ENCODE data around the gene RCOR2. TPM values are rescaled to one million over a fixed set of nuclear protein-coding genes. Genes with fewer than 3 reads are reported as not detected.

RCOR2 gene
- total and polyA plus RNA-seq, 2 of the 4 experiments (the other 2 are of a cell fraction), result 0.90 to 2.0 TPM

- H3K23ac ChIP-seq (ENCODE audit: low read depth, low read length), result no peak overlapping the region
- H3K9me3 ChIP-seq (ENCODE audit: control insufficient read depth, insufficient read depth, low read length), result no peaks in the 10 kb centered on the region
- H2BK20ac ChIP-seq (ENCODE audit: low read depth, low read length), result no peak overlapping the region
- H2AK9ac ChIP-seq (replicated peaks; ENCODE audit: low read depth, low read length, poor library complexity), result no peak overlapping the region
- H3K4me1 ChIP-seq (ENCODE audit: control insufficient read depth, insufficient read depth, low read length), result no peaks in the 10 kb centered on the region
- no peak overlapping the region for H2AFZ ChIP-seq (replicated peaks; ENCODE audit: low read length, poor library complexity)
- no TSS peak for BruUV-seq (replicated peaks)
- ATAC-seq (ENCODE audit: low read depth), result no peak
- H2BK15ac ChIP-seq (ENCODE audit: low read depth, low read length), result no peak overlapping the region
- dilution Hi-C loops (cut with HindIII; ENCODE audit: low sequenced_read_pairs, unreplicated experiment), result no loop called here
- H3K4ac ChIP-seq (ENCODE audit: low read depth, low read length), result no peak overlapping the region
- H3K9ac ChIP-seq (ENCODE audit: low read depth, low read length), result no peak overlapping the region
- in situ Hi-C loops (cut with MboI; ENCODE audit: low sequenced_read_pairs), result no loop called here
- no CpG with 5 or more reads among the region's 6 CpGs for WGBS, 2 experiments (ENCODE audit: extremely low coverage in 2 of 2, insufficient read length in 1 of 2)
- peaks cover 57% of the 10 kb centered on the region for H3K36me3 ChIP-seq (ENCODE audit: control insufficient read depth, insufficient read depth, low read length)
- no peak overlapping the region for H3K4me3 ChIP-seq (ENCODE audit: insufficient read depth, low read depth, low read length)
- no peak overlapping the region for H4K8ac ChIP-seq (ENCODE audit: low read depth in 2 of 2, low read length in 2 of 2)
- no peak for DNase-seq
- intact Hi-C loops (cut with micrococcal nuclease), result no loop called here
- POLR2A ChIA-PET (ENCODE audit: unreplicated experiment), result no interaction called here
- H4K20me1 ChIP-seq (ENCODE audit: insufficient read depth, low read length), result no peaks in the 10 kb centered on the region; the same call in none of the 2 replicates
- H4K5ac ChIP-seq (ENCODE audit: low read depth, low read length), result no peak overlapping the region
- no peaks in the 10 kb centered on the region for H3K27me3 ChIP-seq (ENCODE audit: control insufficient read depth, insufficient read depth, low read length)
- TF ChIP-seq USF2 (IDR thresholded peaks at IDR 0.05; ENCODE audit: low read depth, low read length), result no peak
- no peak for TF ChIP-seq CEBPB (IDR thresholded peaks at IDR 0.05; ENCODE audit: low read depth, low read length)
- TF ChIP-seq NFE2L2 (IDR thresholded peaks at IDR 0.05; ENCODE audit: low read depth, low read length), result no peak
- TF ChIP-seq SMC3 (IDR thresholded peaks at IDR 0.05; ENCODE audit: low read depth, low read length), result no peak
- no peak for TF ChIP-seq CTCF (conservative IDR thresholded peaks at IDR 0.05; ENCODE audit: low read depth, low read length)
- TF ChIP-seq ELK1 (IDR thresholded peaks at IDR 0.05; ENCODE audit: borderline replicate concordance, low read depth, low read length), result no peak
- no peak for TF ChIP-seq MAFK (IDR thresholded peaks at IDR 0.05; ENCODE audit: low read depth, low read length)
- no peak for TF ChIP-seq MXI1 (IDR thresholded peaks at IDR 0.05; ENCODE audit: borderline replicate concordance, low read depth, low read length)
- no peak for TF ChIP-seq FOS (IDR thresholded peaks at IDR 0.05; ENCODE audit: low read depth, low read length)
- TF ChIP-seq MAZ (IDR thresholded peaks at IDR 0.05; ENCODE audit: borderline replicate concordance, low read depth, low read length), result no peak
- TF ChIP-seq RAD21 (IDR thresholded peaks at IDR 0.05; ENCODE audit: low read length), result no peak
- TF ChIP-seq BHLHE40 (IDR thresholded peaks at IDR 0.05; ENCODE audit: low read depth, low read length), result no peak
- TF ChIP-seq POLR2A (IDR thresholded peaks at IDR 0.05; ENCODE audit: low read depth, low read length), result no peak
- TF ChIP-seq RFX5 (IDR thresholded peaks at IDR 0.05; ENCODE audit: low read depth, low read length), result no peak
- no peak overlapping the region for H4K91ac ChIP-seq (ENCODE audit: insufficient read depth, low read depth, low read length)
- CTCF ChIA-PET, result no interaction called here
- H3K79me1 ChIP-seq (ENCODE audit: low read depth in 1 of 2, low read length in 2 of 2), result peaks cover 0 to 3% of the 10 kb centered on the region in 2 experiments; a peak in 1 of 4 replicates
- H3K14ac ChIP-seq (replicated peaks; ENCODE audit: low read depth, low read length), result no peak overlapping the region
- no peak overlapping the region for H2BK5ac ChIP-seq (ENCODE audit: low read depth, low read length, poor library complexity, severe bottlenecking)
- no peak overlapping the region for H2AK5ac ChIP-seq (ENCODE audit: low read depth, low read length)
- H3K18ac ChIP-seq (ENCODE audit: low read depth, low read length), result no peak overlapping the region
- no peak overlapping the region for H3K4me2 ChIP-seq (ENCODE audit: low read depth, low read length)
- no peak overlapping the region for H3K27ac ChIP-seq (ENCODE audit: insufficient read depth, low read length)
- H2BK120ac ChIP-seq (ENCODE audit: low read depth, low read length), result no peak overlapping the region
- no peak overlapping the region for H3K56ac ChIP-seq (ENCODE audit: extremely low read depth, insufficient read depth, low read length)
- H3K9me1 ChIP-seq (ENCODE audit: insufficient read depth, low read length), result no peaks in the 10 kb centered on the region
Observed at GRCh38 chr11:63907063-63907462, 9.9 kb downstream of the RCOR2 start.
